ENCODE measurements around the gene RAB3C. TPM values are rescaled to one million over a fixed set of nuclear protein-coding genes. Genes with fewer than 3 reads are reported as not detected.
A peak's percentile ranks its signal among the peaks of the same experiment; 100 is the strongest.

Gene RAB3C
- total RNA-seq, 1 donor from 2014 or later: 0.52 TPM

- Histone ChIP-seq H3K36me3 (ENCODE audit: control insufficient read depth in 3 of 3, insufficient read depth in 3 of 3, low read length in 3 of 3) (no peaks in the 10 kb centered on the region), H3K27me3 (ENCODE audit: control insufficient read depth in 3 of 3, insufficient read depth in 3 of 3, low read length in 3 of 3) (no peaks in the 10 kb centered on the region), H3K4me1 (ENCODE audit: control insufficient read depth in 3 of 3, insufficient read depth in 3 of 3, low read length in 3 of 3) (no peaks in the 10 kb centered on the region), H3K9ac (ENCODE audit: low read depth in 1 of 3, low read length in 3 of 3) (no peak overlapping the region), H3K27ac (ENCODE audit: low read depth, low read length) (no peak overlapping the region), H3K4me3 (ENCODE audit: low read length in 3 of 3) (no peak overlapping the region), H3K9me3 (ENCODE audit: control insufficient read depth in 3 of 3, low read length in 3 of 3) (no peaks in the 10 kb centered on the region)
These were observed 158.1 kb downstream of the RAB3C start for GRCh38 chr5:58740956-58741355.

- H3K9ac ChIP-seq (ENCODE audit: low read depth in 1 of 3, low read length in 3 of 3): no peak overlapping the region
- H3K4me3 ChIP-seq (ENCODE audit: low read length in 3 of 3): no peak overlapping the region
- no peaks in the 10 kb centered on the region for H3K4me1 ChIP-seq (ENCODE audit: control insufficient read depth in 3 of 3, insufficient read depth in 3 of 3, low read length in 3 of 3)
- no peak overlapping the region for H3K27ac ChIP-seq (ENCODE audit: low read depth, low read length)
- H3K36me3 ChIP-seq (ENCODE audit: control insufficient read depth in 3 of 3, insufficient read depth in 3 of 3, low read length in 3 of 3): no peaks in the 10 kb centered on the region
- H3K27me3 ChIP-seq (ENCODE audit: control insufficient read depth in 3 of 3, insufficient read depth in 3 of 3, low read length in 3 of 3): no peaks in the 10 kb centered on the region
- no peaks in the 10 kb centered on the region for H3K9me3 ChIP-seq (ENCODE audit: control insufficient read depth in 3 of 3, low read length in 3 of 3)
These were observed 162.5 kb downstream of the RAB3C start for GRCh38 chr5:58745350-58745749.

GRCh38 chr5:58746321-58746720, 163.4 kb downstream of the RAB3C start:
- no peak overlapping the region for H3K27ac ChIP-seq (ENCODE audit: low read depth, low read length)
- H3K4me3 ChIP-seq (ENCODE audit: low read length in 3 of 3): no peak overlapping the region
- H3K36me3 ChIP-seq (ENCODE audit: control insufficient read depth in 3 of 3, insufficient read depth in 3 of 3, low read length in 3 of 3): no peaks in the 10 kb centered on the region
- H3K9ac ChIP-seq (ENCODE audit: low read depth in 1 of 3, low read length in 3 of 3): no peak overlapping the region
- H3K4me1 ChIP-seq (ENCODE audit: control insufficient read depth in 3 of 3, insufficient read depth in 3 of 3, low read length in 3 of 3): no peaks in the 10 kb centered on the region
- H3K9me3 ChIP-seq (ENCODE audit: control insufficient read depth in 3 of 3, low read length in 3 of 3): no peaks in the 10 kb centered on the region
- no peaks in the 10 kb centered on the region for H3K27me3 ChIP-seq (ENCODE audit: control insufficient read depth in 3 of 3, insufficient read depth in 3 of 3, low read length in 3 of 3)

GRCh38 chr5:58750036-58750435, 167.2 kb downstream of the RAB3C start:
- Histone ChIP-seq H3K27ac (ENCODE audit: low read depth, low read length) (no peak overlapping the region), H3K4me3 (ENCODE audit: low read length in 3 of 3) (no peak overlapping the region), H3K36me3 (ENCODE audit: control insufficient read depth in 3 of 3, insufficient read depth in 3 of 3, low read length in 3 of 3) (no peaks in the 10 kb centered on the region), H3K9ac (ENCODE audit: low read depth in 1 of 3, low read length in 3 of 3) (no peak overlapping the region), H3K4me1 (ENCODE audit: control insufficient read depth in 3 of 3, insufficient read depth in 3 of 3, low read length in 3 of 3) (no peaks in the 10 kb centered on the region), H3K9me3 (ENCODE audit: control insufficient read depth in 3 of 3, low read length in 3 of 3) (no peaks in the 10 kb centered on the region), H3K27me3 (ENCODE audit: control insufficient read depth in 3 of 3, insufficient read depth in 3 of 3, low read length in 3 of 3) (no peaks in the 10 kb centered on the region)

- no peak overlapping the region for H3K9ac ChIP-seq (ENCODE audit: low read depth in 1 of 3, low read length in 3 of 3)
- H3K36me3 ChIP-seq (ENCODE audit: control insufficient read depth in 3 of 3, insufficient read depth in 3 of 3, low read length in 3 of 3): no peaks in the 10 kb centered on the region
- H3K4me3 ChIP-seq (ENCODE audit: low read length in 3 of 3): no peak overlapping the region
- H3K4me1 ChIP-seq (ENCODE audit: control insufficient read depth in 3 of 3, insufficient read depth in 3 of 3, low read length in 3 of 3): no peaks in the 10 kb centered on the region
- no peak overlapping the region for H3K27ac ChIP-seq (ENCODE audit: low read depth, low read length)
- H3K27me3 ChIP-seq (ENCODE audit: control insufficient read depth in 3 of 3, insufficient read depth in 3 of 3, low read length in 3 of 3): no peaks in the 10 kb centered on the region
- no peaks in the 10 kb centered on the region for H3K9me3 ChIP-seq (ENCODE audit: control insufficient read depth in 3 of 3, low read length in 3 of 3)
These were observed 168.5 kb downstream of the RAB3C start for GRCh38 chr5:58751222-58751837.

GRCh38 chr5:58752104-58752503, 169.2 kb downstream of the RAB3C start:
- H3K9me3 ChIP-seq (ENCODE audit: control insufficient read depth in 3 of 3, low read length in 3 of 3): no peaks in the 10 kb centered on the region
- no peaks in the 10 kb centered on the region for H3K36me3 ChIP-seq (ENCODE audit: control insufficient read depth in 3 of 3, insufficient read depth in 3 of 3, low read length in 3 of 3)
- no peaks in the 10 kb centered on the region for H3K27me3 ChIP-seq (ENCODE audit: control insufficient read depth in 3 of 3, insufficient read depth in 3 of 3, low read length in 3 of 3)
- H3K4me1 ChIP-seq (ENCODE audit: control insufficient read depth in 3 of 3, insufficient read depth in 3 of 3, low read length in 3 of 3): no peaks in the 10 kb centered on the region
- no peak overlapping the region for H3K9ac ChIP-seq (ENCODE audit: low read depth in 1 of 3, low read length in 3 of 3)
- H3K4me3 ChIP-seq (ENCODE audit: low read length in 3 of 3): no peak overlapping the region
- H3K27ac ChIP-seq (ENCODE audit: low read depth, low read length): no peak overlapping the region

GRCh38 chr5:58753446-58753845, 170.6 kb downstream of the RAB3C start:
- Histone ChIP-seq H3K27ac (ENCODE audit: low read depth, low read length) (no peak overlapping the region), H3K9me3 (ENCODE audit: control insufficient read depth in 3 of 3, low read length in 3 of 3) (no peaks in the 10 kb centered on the region), H3K4me1 (ENCODE audit: control insufficient read depth in 3 of 3, insufficient read depth in 3 of 3, low read length in 3 of 3) (no peaks in the 10 kb centered on the region), H3K36me3 (ENCODE audit: control insufficient read depth in 3 of 3, insufficient read depth in 3 of 3, low read length in 3 of 3) (no peaks in the 10 kb centered on the region), H3K4me3 (ENCODE audit: low read length in 3 of 3) (no peak overlapping the region), H3K27me3 (ENCODE audit: control insufficient read depth in 3 of 3, insufficient read depth in 3 of 3, low read length in 3 of 3) (no peaks in the 10 kb centered on the region), H3K9ac (ENCODE audit: low read depth in 1 of 3, low read length in 3 of 3) (no peak overlapping the region)

- Histone ChIP-seq H3K27me3 (ENCODE audit: control insufficient read depth in 3 of 3, insufficient read depth in 3 of 3, low read length in 3 of 3) (no peaks in the 10 kb centered on the region), H3K4me1 (ENCODE audit: control insufficient read depth in 3 of 3, insufficient read depth in 3 of 3, low read length in 3 of 3) (no peaks in the 10 kb centered on the region), H3K4me3 (ENCODE audit: low read length in 3 of 3) (no peak overlapping the region), H3K36me3 (ENCODE audit: control insufficient read depth in 3 of 3, insufficient read depth in 3 of 3, low read length in 3 of 3) (no peaks in the 10 kb centered on the region), H3K27ac (ENCODE audit: low read depth, low read length) (no peak overlapping the region), H3K9me3 (ENCODE audit: control insufficient read depth in 3 of 3, low read length in 3 of 3) (no peaks in the 10 kb centered on the region), H3K9ac (ENCODE audit: low read depth in 1 of 3, low read length in 3 of 3) (no peak overlapping the region)
These were observed 171.4 kb downstream of the RAB3C start for GRCh38 chr5:58754250-58754649.

GRCh38 chr5:58755397-58755796, 172.5 kb downstream of the RAB3C start:
- H3K27me3 ChIP-seq (ENCODE audit: control insufficient read depth in 3 of 3, insufficient read depth in 3 of 3, low read length in 3 of 3): no peaks in the 10 kb centered on the region
- H3K9ac ChIP-seq (ENCODE audit: low read depth in 1 of 3, low read length in 3 of 3): no peak overlapping the region
- H3K4me3 ChIP-seq (ENCODE audit: low read length in 3 of 3): no peak overlapping the region
- H3K27ac ChIP-seq (ENCODE audit: low read depth, low read length): no peak overlapping the region
- H3K4me1 ChIP-seq (ENCODE audit: control insufficient read depth in 3 of 3, insufficient read depth in 3 of 3, low read length in 3 of 3): peaks cover 0 to 2% (median 0%) of the 10 kb centered on the region in 3 donors
- no peaks in the 10 kb centered on the region for H3K9me3 ChIP-seq (ENCODE audit: control insufficient read depth in 3 of 3, low read length in 3 of 3)
- no peaks in the 10 kb centered on the region for H3K36me3 ChIP-seq (ENCODE audit: control insufficient read depth in 3 of 3, insufficient read depth in 3 of 3, low read length in 3 of 3)

GRCh38 chr5:58759745-58760144, 176.9 kb downstream of the RAB3C start:
- H3K27me3 ChIP-seq (ENCODE audit: control insufficient read depth in 3 of 3, insufficient read depth in 3 of 3, low read length in 3 of 3): no peaks in the 10 kb centered on the region
- H3K9ac ChIP-seq (ENCODE audit: low read depth in 1 of 3, low read length in 3 of 3): no peak overlapping the region
- no peaks in the 10 kb centered on the region for H3K9me3 ChIP-seq (ENCODE audit: control insufficient read depth in 3 of 3, low read length in 3 of 3)
- peak overlapping the region; percentile 36 to 56 (median 51) for H3K4me3 ChIP-seq (ENCODE audit: low read length in 3 of 3)
- no peaks in the 10 kb centered on the region for H3K36me3 ChIP-seq (ENCODE audit: control insufficient read depth in 3 of 3, insufficient read depth in 3 of 3, low read length in 3 of 3)
- peaks cover 0 to 2% (median 0%) of the 10 kb centered on the region in 3 donors for H3K4me1 ChIP-seq (ENCODE audit: control insufficient read depth in 3 of 3, insufficient read depth in 3 of 3, low read length in 3 of 3)
- H3K27ac ChIP-seq (ENCODE audit: low read depth, low read length): no peak overlapping the region
